DLD1 (cell line): Measurements from ENCODE around the gene TMED8.
"Not testable (repeated sequence)": the region's sequence is repeated elsewhere in the genome, so short reads cannot be mapped to it uniquely, and the experiment has no call there.

Experiments used
- in situ Hi-C: cut with HindIII; loops from 2 replicates; pipeline ENCODE4 v1.10.0; 2017; ENCODE audit warnings: low sequenced_read_pairs

Gene TMED8

GRCh38 chr14:77364146-77364545, 12.7 kb downstream of the TMED8 start:
- in situ Hi-C loops: no loop called here

DNA sequence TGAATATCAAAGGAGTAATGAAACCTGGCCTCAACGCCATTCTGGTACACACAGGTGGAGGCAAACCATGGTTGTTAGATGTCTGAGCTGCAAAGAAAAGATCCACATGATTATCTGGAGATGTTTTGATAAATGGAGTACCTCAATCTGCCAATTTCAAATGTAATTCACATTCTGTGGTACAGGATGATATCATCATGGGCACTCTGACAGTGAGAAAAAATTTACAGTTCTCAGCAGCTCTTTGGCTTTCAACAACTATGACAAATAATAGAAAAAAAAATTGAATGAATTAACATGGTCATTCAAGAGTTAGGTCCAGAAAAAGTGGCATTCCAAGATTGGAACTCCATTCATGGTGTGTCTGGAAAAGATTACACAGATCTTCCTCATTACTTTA, 17.3 kb downstream of the TMED8 start:
- in situ Hi-C loops: no loop called here

DNA sequence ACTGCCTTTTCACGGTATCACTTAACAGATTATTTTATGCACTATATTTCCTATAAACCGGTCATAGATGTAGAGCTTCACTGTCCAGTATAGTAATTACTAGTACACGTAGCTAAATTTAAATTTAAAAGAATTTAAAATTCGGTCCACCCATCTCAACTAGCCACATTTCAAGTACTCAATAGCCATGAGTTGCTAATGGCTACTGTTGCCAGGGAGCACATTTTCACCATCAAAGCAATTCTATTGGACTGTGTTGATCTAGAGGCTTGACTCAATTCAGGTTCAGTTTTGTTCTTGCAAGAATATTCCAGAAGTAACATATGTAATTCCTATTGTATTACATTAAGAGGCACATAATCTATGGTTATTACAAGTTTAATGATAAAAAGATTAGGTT, 20.0 kb downstream of the TMED8 start:
- in situ Hi-C loops: no loop called here

- in situ Hi-C loops: no loop called here
Observed at GRCh38 chr14:77355811-77356210, 21.1 kb downstream of the TMED8 start.

DNA sequence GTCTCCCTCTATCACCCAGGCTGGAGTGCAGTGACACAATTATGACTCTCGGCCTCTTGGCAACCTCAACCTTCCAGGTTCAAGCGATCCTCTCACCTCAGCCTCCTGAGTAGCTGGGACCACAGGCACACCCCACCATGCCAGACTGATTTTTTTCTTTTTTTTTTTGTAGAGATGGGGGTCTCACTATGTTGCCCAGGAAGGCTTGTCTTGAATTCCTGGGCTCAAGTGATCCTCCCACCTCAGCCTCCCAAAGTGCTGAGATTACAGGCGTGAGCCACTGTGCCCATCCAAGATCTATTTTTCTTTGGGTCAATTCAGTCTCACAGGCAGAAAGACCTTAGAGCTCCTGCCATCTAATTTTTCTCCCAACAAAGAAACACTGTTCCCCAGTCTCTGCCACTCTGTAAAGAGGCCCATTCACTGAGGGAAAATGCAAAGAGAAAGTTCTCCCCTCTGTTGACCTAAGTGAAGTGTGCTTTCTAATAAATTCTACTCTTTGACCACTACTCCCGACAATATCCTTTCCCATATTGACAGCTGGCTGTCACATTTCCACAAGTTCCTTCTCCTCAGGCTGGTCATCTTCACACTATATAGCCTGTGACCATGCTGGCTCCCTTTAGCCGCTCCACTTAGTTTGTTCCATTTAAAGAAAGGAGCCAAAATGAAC, 23.3 kb downstream of the TMED8 start:
- in situ Hi-C loops: no loop called here

GRCh38 chr14:77347751-77348150, 29.1 kb downstream of the TMED8 start:
- in situ Hi-C loops: no loop called here

DNA sequence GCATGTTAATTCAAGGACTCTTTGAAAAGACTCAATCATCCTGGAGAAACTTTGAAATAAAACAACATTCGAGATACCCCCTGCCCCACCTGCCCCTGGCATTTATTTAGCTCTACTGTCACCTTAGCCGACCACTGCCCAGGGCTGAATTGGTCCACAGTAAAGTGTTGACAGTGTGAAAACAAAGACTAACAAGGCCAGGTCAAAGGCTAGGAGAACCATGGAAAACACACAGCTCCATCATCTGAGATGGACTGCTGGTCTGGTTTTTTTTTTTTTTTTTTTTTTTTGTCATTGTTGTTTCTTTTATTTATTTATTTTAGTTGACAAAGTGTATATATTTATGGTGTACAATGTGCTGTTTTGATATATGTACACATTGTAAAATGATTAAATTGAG, 30.4 kb downstream of the TMED8 start:
- in situ Hi-C loops: no loop called here

GRCh38 chr14:77344377-77344996, 32.4 kb downstream of the TMED8 start:
- in situ Hi-C loops: no loop called here

DNA sequence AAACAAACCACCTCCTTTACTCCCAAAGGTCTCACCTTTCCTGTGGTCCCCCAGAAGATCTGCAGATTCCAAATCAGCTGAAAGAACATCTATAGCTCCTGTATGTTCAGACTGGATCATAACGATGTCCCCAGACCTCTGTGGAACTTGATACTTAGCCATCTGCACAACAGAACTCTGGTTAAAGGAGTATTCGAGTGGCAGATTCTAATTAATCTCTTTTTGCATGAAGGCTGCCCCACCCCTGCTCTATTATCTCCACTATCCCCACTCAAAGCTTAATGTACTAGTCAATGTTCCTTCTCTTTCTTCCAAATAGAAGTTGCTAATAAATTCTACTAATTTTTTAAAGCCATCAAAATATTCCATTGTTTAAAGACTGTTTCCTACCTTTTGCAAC, 33.2 kb downstream of the TMED8 start:
- in situ Hi-C loops: no loop called here

DNA sequence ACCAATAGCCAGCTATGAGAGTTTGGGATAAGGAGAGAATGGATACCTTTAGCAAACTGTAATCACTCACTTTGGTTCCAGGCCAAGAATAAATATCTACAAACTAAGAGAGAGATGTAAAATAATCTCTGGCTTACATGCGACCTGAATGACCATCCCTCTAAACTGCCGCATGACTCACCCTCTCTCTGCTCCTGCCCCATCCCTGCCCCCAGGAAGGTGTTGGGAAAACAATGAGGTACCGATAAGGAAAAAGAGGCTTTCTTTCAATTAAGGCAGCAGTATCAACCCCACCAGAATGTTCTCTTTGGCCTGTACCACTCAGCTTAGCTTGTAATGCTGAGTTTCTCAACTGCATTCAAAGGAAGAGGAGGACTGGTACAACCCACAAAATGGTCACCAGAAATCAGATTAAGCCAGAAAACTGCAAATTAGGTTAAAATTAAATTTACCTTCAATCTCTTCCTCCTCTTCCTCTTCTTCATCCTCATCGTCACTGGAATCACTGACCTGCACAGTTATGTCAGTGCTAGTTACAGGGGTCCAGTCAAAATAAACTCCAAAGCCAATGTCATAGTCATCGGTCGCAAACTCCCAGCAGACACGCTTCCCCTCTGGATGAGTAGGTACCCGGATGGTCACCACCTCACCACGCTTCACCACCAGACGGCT, 34.0 kb downstream of the TMED8 start:
- in situ Hi-C loops: no loop called here

DNA sequence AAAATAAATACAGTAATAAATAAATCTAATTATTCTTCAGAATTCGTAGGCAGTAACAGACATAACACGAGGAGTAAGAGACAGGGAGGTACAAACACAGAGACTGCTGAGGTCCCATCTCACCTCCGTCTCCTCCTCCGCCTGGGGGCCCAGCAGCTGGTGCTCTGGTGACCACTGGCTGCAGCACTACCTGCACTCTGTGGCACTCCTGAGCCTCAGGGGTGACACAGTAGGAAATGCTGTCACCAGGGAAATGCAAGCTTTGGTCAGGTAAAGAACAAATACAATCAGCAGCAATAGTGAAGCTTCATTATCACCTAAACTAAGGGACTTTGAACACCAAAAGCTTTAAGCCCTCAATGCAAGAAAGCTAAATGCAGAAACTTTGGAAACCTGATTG, 36.5 kb downstream of the TMED8 start:
- in situ Hi-C loops: no loop called here

DNA sequence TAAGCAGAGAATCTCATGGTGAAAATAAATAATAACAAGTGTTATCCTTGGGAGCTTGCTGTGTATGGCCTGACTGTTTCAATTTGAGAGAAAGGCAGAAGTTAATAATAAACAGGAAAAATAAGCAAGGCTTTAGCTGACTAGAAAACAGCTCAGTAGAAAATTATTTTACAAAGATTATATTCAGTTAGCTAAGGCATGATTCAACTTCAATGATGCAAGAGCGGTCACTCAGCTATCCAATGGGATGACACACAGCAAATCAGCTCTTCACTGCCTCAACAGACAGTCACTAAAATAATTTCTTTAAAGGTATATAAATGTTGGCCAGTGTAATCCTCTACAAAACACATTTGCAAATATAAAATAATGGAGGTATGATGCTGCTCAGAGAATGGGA, 37.5 kb downstream of the TMED8 start:
- in situ Hi-C loops: no loop called here

- in situ Hi-C loops: no loop called here
Observed at GRCh38 chr14:77338302-77338701, 38.6 kb downstream of the TMED8 start.

DNA sequence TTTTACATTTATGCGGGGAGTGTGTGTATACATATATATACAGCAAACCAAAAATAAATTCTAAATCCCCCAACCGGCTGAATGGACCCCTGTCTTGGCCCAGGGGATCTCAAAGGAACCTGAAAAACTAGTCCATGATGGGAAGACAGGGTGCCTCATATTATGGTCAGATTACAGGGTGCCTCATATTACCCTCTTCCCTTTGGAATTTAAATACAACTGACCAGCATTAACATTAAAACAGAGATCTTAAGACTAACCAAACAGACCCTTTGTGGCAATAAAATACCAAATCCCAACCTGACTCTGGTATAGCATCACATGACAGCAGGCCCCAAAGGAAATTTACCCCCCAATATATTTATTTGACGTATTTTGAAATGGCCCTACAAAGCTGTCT, 39.0 kb downstream of the TMED8 start:
- in situ Hi-C loops: no loop called here

- in situ Hi-C loops: not testable (repeated sequence)
Observed at GRCh38 chr14:77337255-77337654, 39.6 kb downstream of the TMED8 start.

DNA sequence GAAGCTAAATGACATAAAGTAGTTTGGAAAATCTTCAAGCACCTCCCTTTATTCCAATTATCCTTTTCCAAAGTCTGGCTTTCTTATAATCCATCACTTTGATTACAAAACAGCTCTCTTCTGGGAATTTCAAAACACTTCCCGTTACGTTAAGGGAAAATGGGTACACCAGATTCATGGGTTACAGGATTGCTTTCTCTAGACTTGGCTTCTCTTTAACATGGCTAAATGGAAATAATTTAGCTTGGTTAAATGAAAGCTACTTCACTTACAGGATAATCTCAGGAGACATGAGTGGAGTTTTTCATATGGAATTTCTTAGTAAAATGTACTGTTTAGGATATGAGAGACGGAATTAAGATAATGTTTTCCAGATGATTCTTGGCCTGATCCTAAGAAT, 41.3 kb downstream of the TMED8 start:
- in situ Hi-C loops: no loop called here

DNA sequence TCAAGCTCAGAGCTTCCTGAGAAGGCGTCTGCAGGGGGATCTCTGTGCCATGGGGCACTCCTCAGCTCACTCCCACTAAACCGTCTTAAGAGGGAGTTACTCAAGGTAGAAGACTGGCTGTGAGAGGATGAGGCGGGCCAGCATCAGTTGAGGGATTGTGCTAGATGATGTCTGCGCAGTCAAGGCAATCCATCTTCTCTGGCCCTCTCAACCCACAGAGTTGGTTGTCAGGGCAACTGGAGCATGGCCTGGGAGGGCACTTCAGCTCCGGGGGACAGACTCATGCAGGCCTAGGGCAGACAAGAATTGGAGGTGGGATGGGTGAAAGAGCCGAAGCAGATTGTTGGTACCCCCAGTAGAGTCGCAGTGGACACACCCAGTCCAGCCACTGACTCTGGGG, 47.0 kb downstream of the TMED8 start:
- in situ Hi-C loops: no loop called here

DNA sequence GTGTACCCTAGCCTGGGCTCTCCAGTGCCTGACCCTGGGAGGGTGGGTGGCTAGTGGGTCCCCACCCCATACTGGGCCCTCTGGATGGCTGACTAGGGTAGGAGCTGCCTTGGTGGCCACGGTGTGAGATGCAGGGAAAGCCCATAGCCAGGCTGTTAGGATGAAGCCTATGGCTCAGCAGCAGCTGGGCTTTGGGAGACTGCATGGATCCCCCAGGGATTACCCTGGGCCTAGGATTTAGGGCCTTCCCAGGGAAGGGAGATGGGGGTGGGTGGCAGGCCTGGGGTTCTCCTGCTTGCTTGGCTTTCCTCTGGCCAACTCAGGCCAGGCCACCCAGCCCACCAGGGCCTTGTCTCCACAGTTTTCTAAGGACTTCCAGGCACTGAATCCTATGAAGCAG, 49.8 kb downstream of the TMED8 start:
- in situ Hi-C loops: no loop called here

DNA sequence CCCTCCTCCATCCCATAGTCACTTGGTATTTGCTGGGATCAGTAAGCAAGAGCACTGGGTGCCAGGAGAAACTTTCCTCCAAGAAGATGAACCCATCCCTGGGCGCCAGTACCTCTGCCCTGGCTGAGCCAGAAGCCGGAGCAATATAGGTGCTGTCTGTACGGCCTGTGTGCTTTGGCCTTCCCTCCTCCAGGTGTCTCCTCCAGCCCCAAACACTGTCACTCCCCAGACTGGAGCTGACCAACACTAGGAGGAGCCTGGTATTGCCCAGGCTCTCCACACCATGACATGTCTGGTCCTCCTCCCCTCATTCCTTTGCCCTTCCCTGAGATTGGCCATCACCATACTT, 51.2 kb downstream of the TMED8 start:
- in situ Hi-C loops: no loop called here

- in situ Hi-C loops: no loop called here
Observed at GRCh38 chr14:77324816-77325745, 51.8 kb downstream of the TMED8 start.

DNA sequence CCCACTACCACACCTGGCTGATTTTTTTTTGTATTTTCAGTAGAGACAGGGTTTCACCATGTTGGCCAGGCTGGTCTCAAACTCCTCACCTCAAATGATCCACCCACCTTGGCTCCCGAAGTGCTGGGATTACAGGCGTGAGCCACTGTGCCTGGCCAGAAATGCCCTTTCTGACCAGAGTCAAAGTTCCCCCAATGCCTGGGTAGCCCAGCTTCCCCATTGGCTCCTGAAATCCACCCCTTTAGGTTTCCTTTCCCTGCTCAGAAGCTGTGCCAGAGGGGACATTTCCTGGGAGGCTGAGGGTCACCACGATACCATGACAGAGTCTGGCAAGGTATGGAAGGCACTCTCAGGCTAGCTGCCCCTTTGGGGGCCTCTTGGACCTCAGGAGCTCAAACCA, 52.6 kb downstream of the TMED8 start:
- in situ Hi-C loops: no loop called here
